ELF-1 (cell line): ENCODE measurements around the gene CHST10.
"Not testable (repeated sequence)": the region's sequence is repeated elsewhere in the genome, so short reads cannot be mapped to it uniquely, and the experiment has no call there.

Experiments
- DNase-seq: peaks from one replicate; pipeline ENCODE4 v3.0.0-alpha.2; 2016; ENCODE audit warnings: low read depth, low spot score

The CHST10 gene

DNA sequence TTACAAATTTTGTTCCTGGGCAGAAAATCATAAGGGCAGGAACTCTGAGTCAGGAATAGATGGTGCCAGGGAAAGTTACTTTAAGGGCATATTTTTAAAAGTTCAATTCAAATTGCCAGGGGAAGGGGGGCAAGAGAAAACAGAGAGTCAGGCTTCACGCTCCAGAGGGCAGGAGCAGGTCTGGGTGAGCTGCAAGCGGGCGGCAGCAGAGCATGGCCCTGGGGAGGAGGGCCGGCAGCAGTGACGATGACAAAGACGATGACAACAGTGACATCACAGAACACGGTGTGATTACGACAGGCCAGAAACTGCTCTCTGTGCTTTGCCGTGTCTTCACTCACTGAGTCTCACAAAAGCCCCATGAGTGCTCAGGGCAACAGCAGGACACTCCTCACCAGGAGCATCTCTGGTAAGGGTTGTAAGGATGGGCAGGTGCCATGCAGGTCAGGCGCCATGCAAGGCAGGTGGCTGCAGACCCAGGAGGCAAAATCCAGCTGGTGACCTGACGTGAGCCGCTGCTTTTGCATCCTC, 23.3 kb downstream of the CHST10 start:
- DNase-seq, result no peak

DNA sequence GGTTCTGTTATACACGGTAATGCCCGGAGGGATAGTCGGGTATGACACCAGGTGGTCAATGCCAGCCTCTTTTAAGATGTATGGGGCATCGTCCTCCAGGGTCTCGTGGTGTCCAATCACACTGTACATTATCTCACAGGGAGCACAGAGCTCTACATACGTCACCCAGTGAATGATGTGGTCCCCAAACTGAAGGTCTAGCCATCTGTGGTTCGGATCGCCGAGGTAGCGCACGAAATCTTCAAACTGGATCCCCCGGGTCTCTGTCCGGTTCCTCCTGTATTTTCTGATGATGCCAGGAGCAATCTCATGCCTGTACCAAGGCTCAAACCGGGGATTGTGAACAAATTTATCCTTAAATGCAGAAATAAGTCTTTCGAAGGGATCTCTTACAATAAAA, 24.1 kb downstream of the CHST10 start:
- DNase-seq, result no peak

DNA sequence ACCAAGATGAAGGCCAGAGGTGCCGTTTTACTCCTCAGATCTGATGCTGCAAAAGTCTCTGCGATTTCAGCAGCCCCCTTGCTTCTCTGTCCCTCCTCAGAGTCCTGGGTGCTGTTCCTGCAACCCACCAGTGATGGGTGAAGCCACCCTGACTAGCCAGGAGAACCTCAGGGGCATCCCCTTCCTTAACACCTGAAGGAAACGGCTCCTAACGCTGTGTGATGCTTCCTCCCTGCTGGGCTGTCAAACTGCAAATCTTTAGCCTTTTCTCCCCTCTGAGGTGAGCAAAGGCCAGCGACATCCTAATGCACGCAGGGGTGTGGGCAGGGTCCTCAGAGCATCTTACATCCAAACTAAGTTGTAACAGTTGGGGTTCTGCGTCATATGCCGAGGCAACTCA, 24.8 kb downstream of the CHST10 start:
- no peak for DNase-seq

GRCh38 chr2:100391735-100392515, 25.5 kb downstream of the CHST10 start:
- no peak for DNase-seq

DNA sequence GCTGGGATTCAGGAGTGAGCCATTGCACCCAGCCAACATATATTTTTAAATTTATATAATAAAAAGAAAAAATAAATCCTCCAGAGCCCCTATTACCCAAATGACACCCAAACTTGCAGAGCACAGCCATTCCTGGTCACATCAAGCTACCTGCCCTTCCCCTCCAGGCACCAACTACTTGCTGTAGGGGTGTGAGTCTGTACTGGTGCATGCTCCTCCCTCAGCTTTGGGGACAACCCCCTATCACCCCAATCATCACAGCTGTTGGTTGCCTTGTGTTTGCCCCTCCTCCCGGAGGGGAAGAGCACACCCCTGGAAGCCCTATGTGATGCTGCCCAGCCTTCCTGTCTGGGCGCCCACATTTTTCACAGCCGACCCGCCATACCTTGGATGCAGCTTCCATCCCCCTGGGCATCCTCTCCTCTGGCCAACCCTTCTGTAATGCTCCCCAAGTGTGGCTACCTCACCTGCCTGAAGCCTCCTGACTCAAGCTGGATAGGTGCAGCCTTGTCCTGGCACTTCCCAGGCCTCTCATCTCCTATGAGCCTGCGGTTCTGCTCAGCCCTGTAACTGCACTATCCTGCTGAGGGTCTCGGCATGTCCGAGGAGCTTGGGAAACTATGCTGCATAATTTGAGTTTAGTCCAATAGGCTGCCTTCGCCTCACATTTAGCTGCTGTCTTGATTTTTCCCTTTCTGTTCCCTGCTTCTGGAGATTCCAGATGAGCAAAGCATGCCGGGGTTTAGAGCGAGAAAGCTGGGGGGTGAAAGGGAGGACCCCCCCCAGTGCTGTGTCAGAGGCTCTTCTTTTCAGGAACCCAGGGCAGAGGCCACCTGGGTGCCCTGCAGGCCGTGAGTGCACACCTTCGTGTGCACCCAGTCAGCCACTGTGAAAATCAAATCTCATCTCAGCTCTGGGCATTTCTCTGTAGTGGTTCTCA, 27.2 kb downstream of the CHST10 start:
- DNase-seq, result no peak

DNA sequence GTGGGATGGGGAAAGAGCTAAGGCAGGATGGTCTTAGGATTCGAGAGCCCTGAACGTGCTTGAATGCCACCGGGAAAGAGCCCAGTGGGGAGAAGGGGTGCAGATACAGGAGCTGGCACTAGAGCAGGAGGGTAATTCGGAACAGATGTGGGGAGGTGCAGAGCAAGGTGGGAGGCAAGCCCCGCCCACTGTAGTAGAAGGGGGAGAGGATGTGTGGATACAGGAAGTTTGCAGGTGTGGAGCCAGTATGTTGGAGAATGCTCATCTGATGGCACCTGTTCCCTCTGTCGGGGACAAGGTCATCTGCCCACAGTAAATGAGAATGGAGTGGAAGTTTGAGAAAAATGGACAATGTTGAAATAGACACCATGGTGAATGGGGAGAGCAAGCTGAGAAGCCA, 28.8 kb downstream of the CHST10 start:
- no peak for DNase-seq

DNA sequence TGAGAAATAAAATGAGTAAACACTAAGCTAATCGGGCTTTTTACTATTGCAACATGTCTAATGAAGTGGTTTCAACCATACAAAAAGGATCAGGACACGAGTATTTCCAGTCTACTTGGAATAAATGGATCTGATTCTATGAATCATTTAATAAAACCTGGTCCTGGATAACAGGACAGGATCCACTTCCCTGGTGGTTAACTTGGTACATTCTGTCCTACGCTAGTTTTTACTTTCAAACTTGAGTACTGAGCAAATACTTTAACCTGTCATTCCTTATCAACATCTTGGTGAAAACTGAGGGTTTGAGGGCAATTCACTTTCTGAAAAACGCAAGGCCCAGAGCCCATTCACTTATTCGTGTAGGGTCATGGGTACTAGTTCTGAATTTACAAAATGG, 33.5 kb downstream of the CHST10 start:
- no peak for DNase-seq

DNA sequence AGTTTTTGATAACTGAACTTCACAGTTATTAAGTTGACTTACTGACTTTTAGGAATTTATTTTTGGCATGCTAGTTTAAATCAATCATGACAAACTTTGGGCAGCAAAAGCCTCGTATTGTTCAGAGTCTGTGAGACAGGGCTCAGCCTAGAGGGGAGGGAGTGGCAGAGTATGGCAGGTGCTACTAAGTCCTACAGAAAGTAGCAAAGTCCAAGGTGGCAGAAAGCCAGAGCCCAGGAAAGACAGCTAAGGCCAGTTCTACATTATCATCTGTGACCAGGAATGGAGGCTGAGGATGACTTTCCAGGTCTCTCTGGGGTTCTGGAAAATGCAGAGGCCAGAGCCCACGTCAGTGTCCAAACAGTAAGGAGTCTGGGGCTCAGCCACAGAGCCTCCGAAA, 34.2 kb downstream of the CHST10 start:
- DNase-seq, result no peak

- DNase-seq, result peak; percentile 78
Observed at GRCh38 chr2:100381240-100381639, 36.2 kb downstream of the CHST10 start.

DNA sequence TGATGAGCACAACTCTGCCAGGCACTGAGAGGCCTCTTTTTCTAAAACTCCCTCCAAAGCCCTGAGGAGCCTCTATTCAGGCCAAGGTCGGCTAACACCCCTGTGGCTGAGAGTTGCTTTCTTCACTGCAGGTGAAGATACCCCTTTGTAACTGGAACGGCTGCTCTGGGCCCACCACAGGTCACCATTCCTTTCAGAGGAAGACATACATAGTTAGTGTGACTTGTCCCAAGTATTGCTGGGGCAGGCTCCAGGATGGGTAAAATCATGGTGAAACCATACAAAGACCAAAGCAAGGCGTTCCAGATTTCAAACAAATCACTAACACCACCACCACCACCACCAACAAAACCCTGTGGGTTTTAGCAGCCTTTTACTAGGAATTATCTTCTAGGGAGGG, 36.8 kb downstream of the CHST10 start:
- no peak for DNase-seq

DNA sequence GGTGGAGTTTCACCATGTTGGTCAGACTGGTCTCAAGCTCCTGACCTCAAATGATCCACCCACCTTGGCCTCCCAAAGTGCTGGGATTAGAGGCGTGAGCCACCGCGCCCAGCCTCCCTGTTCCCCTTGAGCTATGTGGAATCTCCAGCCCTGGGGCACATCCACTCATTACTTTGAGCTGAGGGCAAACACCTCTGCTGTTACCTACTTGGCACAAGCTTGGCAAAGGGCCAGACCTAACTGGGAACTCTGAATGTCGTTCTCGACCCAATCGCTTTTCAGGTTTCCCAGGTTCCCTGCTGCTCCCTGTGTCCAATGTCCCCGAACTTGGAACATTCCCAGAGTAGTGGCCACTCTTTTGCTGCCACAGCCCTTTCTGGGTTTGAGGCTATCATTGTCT, 40.6 kb downstream of the CHST10 start:
- DNase-seq, result no peak

DNA sequence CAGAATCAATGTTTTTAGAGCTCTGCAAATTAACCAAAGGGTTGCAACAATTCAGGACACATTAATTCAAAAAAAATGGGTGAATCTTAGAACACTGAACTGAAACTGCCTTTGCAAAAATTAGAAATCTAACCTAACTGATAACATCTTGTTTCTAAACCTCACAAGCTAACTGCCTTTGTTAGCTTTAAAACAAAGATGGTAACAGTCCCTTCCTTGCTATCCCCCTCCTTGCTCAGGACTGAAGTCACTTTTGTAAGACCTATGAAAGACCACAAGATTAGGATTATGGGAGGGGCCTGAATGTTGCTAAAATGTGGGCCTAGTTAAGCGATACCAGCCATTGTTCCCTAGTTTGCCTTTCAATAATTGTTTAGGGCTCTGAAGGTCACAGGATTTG, 50.3 kb downstream of the CHST10 start:
- DNase-seq, result no peak

DNA sequence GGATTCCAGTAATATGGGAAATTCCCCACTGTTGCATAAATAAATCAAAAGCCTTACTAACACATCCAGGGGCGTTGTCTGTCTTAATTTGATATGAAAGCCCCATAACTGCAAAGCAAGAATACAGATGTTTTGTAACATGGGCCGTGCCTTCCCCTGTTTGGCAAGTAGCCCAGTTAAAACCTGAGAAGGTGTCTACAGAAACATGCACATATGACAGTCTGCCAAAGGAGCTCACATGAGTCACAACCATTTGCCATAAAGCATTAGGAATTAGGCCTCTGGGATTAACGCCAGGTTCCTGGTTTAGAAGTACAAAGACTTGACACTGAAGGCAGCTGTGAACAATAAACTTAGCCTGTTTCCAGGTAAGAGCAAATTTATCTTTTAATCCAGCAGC, 52.0 kb downstream of the CHST10 start:
- DNase-seq, result no peak

GRCh38 chr2:100362269-100362668, 55.2 kb downstream of the CHST10 start:
- not testable (repeated sequence) for DNase-seq

DNA sequence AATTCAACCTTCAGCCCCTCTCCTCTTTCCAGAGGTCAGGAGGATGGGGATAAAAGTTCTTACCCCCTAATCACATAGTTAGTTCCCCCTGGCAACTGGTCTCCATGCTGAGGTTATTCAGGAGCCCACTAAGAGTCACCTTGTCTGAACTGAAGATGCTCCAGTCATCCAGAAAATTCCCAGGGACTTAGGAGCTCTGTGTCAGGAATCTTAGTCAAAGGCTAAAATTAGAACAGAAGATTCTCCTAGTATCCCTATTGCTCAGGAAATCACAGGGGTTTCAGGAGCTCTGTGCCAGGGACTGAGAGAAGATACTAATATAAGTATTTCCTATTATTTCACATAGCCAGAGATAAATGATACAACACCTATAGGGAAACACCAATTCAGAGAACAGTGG, 57.9 kb downstream of the CHST10 start:
- DNase-seq, result no peak

- DNase-seq, result no peak
Observed at GRCh38 chr2:100358554-100358953, 58.9 kb downstream of the CHST10 start.

GRCh38 chr2:100352521-100352920, 64.9 kb downstream of the CHST10 start:
- no peak for DNase-seq

DNA sequence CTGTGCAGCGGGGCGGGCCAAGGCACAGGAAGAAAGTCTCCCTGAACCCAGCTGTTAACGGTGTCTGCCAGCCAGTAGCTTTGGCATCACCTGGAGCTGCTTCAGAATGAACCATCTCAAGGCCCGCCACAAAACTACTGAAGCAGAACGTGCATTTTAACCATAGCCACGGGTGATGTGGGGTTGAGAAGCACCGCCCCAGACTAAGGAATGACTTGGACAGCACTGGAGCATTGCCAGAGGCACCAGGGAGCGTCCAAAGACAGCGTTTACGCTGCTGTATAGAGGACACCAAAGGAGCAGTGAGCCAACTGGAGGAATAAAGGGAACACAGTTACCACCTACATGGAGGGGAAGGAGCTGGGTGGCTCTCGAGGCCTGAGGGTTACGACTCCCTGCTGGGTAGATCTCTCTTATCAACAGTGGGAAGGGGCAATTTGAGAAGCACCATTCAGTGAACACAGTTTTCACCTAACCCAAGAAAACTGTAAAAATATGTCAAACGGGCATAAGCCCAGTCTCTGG, 66.7 kb downstream of the CHST10 start:
- DNase-seq, result peak; percentile 15

DNA sequence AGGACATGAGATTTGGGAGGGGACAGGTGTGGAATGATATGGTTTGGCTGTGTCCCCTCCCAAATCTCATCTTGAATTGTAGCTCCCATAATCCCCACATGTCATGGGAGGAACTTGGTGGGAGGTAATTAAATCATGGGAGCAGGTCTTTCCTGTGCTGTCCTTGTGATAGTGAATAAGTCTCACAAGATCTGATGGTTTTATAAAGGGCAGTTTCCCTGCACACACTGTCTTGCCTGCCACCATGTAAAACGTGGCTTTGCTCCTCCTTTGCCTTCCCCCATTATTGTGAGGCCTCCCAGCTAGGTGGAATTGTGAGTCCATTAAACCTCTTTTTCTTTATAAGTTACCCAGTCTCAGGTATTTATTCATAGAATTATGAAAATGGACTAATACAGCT, 72.3 kb downstream of the CHST10 start:
- DNase-seq, result not testable (repeated sequence)

DNA sequence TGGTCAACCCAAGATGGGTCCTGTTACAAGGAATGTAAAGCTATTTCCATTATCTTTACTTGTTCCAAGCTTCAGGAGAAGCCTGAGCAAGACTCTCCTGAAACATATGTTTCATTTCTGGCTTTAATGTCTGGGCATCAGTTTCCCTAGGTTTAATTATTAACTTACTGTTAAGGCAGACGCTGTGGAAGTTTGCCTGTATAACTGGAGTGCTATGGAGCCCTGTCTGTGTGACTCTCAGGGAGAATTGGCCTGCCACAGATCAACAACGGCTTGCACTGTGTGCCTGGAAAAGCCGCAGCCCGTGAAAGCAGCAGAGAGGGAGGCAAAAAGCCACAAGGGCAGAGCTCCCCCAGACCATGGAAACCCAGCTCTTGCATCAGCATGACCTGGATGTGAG, 73.0 kb downstream of the CHST10 start:
- DNase-seq, result no peak

DNA sequence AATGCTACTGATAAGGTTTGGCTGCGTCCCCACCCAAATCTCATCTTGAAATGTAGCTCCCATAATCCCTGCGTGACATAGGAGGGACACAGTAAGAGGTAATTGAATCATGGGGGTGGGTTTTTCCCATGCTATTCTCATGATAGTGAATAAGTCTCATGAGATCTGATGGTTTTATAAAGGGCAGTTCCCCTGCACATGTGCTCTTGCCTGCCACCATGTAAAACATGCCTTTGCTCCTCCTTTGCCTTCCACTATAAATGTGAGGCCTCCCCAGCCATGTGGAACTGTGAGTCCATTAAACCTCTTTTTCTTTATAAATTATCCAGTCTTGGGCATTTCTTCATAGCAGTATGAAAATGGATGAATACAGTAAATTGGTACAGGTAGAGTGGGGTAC, 75.0 kb downstream of the CHST10 start:
- DNase-seq, result not testable (repeated sequence)
